Liver (tissue), 9 donors: Measurements from ENCODE around the gene VWCE. TPM values are rescaled to one million over a fixed set of nuclear protein-coding genes. Genes with fewer than 3 reads are reported as not detected.
"Not testable (repeated sequence)": the region's sequence is repeated elsewhere in the genome, so short reads cannot be mapped to it uniquely, and the experiment has no call there.

ENCODE experiments used
- DNase-seq: peaks from one replicate; pipeline ENCODE4 v3.0.0-alpha.2; 2017; ENCODE audit warnings: low spot score
- H3K27ac ChIP-seq, 2 donors: one replicate each; pipeline ENCODE4 v1.7.0; 2013; ENCODE audit warnings: inconsistent platforms in 2 of 2, low read length in 2 of 2, control low read depth in 1 of 2, low read depth in 1 of 2, mild to moderate bottlenecking in 1 of 2
- H3K27me3 ChIP-seq, 4 donors: one replicate each; pipeline versions ENCODE4 v1.6.1 to v1.7.0; 2013; ENCODE audit warnings: low read length in 3 of 4, inconsistent platforms in 1 of 4, mild to moderate bottlenecking in 1 of 4, moderate library complexity in 1 of 4; ENCODE audit not compliant: control insufficient read depth in 4 of 4, insufficient read depth in 4 of 4
- H3K36me3 ChIP-seq, 4 donors: one replicate each; pipeline versions ENCODE4 v1.6.1 to v1.7.0; 2013; ENCODE audit warnings: low read length in 3 of 4, mild to moderate bottlenecking in 3 of 4, low read depth in 1 of 4, moderate library complexity in 1 of 4; ENCODE audit not compliant: control insufficient read depth in 4 of 4, insufficient read depth in 3 of 4
- H3K4me1 ChIP-seq, 4 donors: one replicate each; pipeline versions ENCODE4 v1.6.1 to v1.7.0; 2013; ENCODE audit warnings: low read length in 3 of 4, mild to moderate bottlenecking in 3 of 4, moderate library complexity in 1 of 4; ENCODE audit not compliant: control insufficient read depth in 4 of 4, insufficient read depth in 4 of 4
- H3K4me3 ChIP-seq, 3 donors: one replicate each; pipeline versions ENCODE4 v1.6.1 to v1.7.0; 2013; ENCODE audit warnings: low read length in 3 of 3, control low read depth in 1 of 3, low read depth in 1 of 3, mild to moderate bottlenecking in 1 of 3
- H3K9ac ChIP-seq, 2 donors: one replicate each; pipeline ENCODE4 v1.7.0; 2013; ENCODE audit warnings: low read length in 2 of 2, mild to moderate bottlenecking in 2 of 2, moderate library complexity in 2 of 2, control low read depth in 1 of 2, low read depth in 1 of 2
- H3K9me3 ChIP-seq, 4 donors: one replicate each; pipeline versions ENCODE4 v1.6.1 to v1.7.0; 2013; ENCODE audit warnings: low read length in 3 of 4; ENCODE audit not compliant: control insufficient read depth in 4 of 4
- WGBS: extraction: QIAGEN DNeasy Blood & Tissue Kit; methylation state at CpG from one replicate; pipeline ENCODE4 v1.1.7; 2013; 5-methylcytosine and 5-hydroxymethylcytosine counted together
- polyA plus RNA-seq, 2 donors: library from polyadenylated mRNA; stranded (reverse) in 1 of 2; unstranded in 1 of 2; fragments of 200-250 nt in 1 of 2; fragments of >200 nt in 1 of 2; fragmentation: Nextera tagmentation in 1 of 2; extraction: Ambion mirVana in 1 of 2; gene quantifications; one replicate each; pipeline versions ENCODE4 v1.2.1 to v1.2.3, GENCODE V29; 2013 to 2015
- total RNA-seq, 2 donors: library from RNA; depleted of rRNA; stranded (reverse); fragments of >200 nt; gene quantifications; one replicate each; pipeline ENCODE4 v1.2.3, GENCODE V29; 2014
- donor health status: healthy.
- donor health status: healthy.
- donor health status: healthy.
- donor health status: healthy.
- donor health status: healthy.

Gene VWCE
- total and polyA plus RNA-seq, 4 donors: 1.9 to 6.0 (median 2.7) TPM

- H3K9ac ChIP-seq, H3K4me1 ChIP-seq, H3K36me3 ChIP-seq, H3K27me3 ChIP-seq, H3K4me3 ChIP-seq, DNase-seq, H3K27ac ChIP-seq, H3K9me3 ChIP-seq: not testable (repeated sequence)
- WGBS: no CpG with 5 or more reads among the region's 10 CpGs
Observed at GRCh38 chr11:61245284-61245964, 49.7 kb downstream of the VWCE start.

GRCh38 chr11:61241526-61241925 is 53.6 kb downstream of the VWCE start:
- no CpG with 5 or more reads among the region's 5 CpGs for WGBS
- H3K36me3 ChIP-seq, H3K27ac ChIP-seq, H3K27me3 ChIP-seq, H3K4me1 ChIP-seq, H3K9me3 ChIP-seq, H3K4me3 ChIP-seq, H3K9ac ChIP-seq, DNase-seq: not testable (repeated sequence)

GRCh38 chr11:61240875-61241274 is 54.2 kb downstream of the VWCE start, which contains the start of gene PGA5:
PGA5 (plus strand) TSS chr11:61241175; CDS start chr11:61241227, 52 bp downstream.
- WGBS: no CpG with 5 or more reads among the region's 8 CpGs
- H3K4me3 ChIP-seq, H3K27ac ChIP-seq, H3K4me1 ChIP-seq, H3K9ac ChIP-seq, H3K36me3 ChIP-seq, H3K27me3 ChIP-seq, DNase-seq, H3K9me3 ChIP-seq: not testable (repeated sequence)

- whole genome bisulfite sequencing: 69% methylated on average over 8 of the region's 8 CpGs
- not testable (repeated sequence) for H3K27me3 ChIP-seq, H3K4me3 ChIP-seq, H3K9me3 ChIP-seq, H3K4me1 ChIP-seq, H3K27ac ChIP-seq, DNase-seq, H3K36me3 ChIP-seq, H3K9ac ChIP-seq
Observed at GRCh38 chr11:61240288-61240687, 54.8 kb downstream of the VWCE start.

GRCh38 chr11:61237130-61237529 is 58.0 kb downstream of the VWCE start:
- H3K9ac ChIP-seq, H3K4me1 ChIP-seq, DNase-seq, H3K36me3 ChIP-seq, H3K9me3 ChIP-seq, H3K27me3 ChIP-seq, H3K4me3 ChIP-seq, H3K27ac ChIP-seq: not testable (repeated sequence)
- WGBS: no CpG with 5 or more reads among the region's 4 CpGs

GRCh38 chr11:61232548-61233145 is 62.5 kb downstream of the VWCE start:
- H3K9me3 ChIP-seq, H3K9ac ChIP-seq, H3K36me3 ChIP-seq, H3K27ac ChIP-seq, DNase-seq, H3K27me3 ChIP-seq, H3K4me3 ChIP-seq, H3K4me1 ChIP-seq: not testable (repeated sequence)
- WGBS: no CpG with 5 or more reads among the region's 3 CpGs

GRCh38 chr11:61231585-61231984 is 63.5 kb downstream of the VWCE start:
- H3K27me3 ChIP-seq, DNase-seq, H3K9me3 ChIP-seq, H3K4me1 ChIP-seq, H3K36me3 ChIP-seq, H3K9ac ChIP-seq, H3K27ac ChIP-seq, H3K4me3 ChIP-seq: not testable (repeated sequence)
- 60% methylated on average over 1 of the region's 5 CpGs for WGBS

GRCh38 chr11:61231033-61231432 is 64.1 kb downstream of the VWCE start:
- not testable (repeated sequence) for DNase-seq, H3K36me3 ChIP-seq, H3K27me3 ChIP-seq, H3K9me3 ChIP-seq, H3K4me3 ChIP-seq, H3K27ac ChIP-seq, H3K4me1 ChIP-seq, H3K9ac ChIP-seq
- no CpG with 5 or more reads among the region's 15 CpGs for WGBS
